Measurements from ENCODE around the gene ZPBP2. TPM values are rescaled to one million over a fixed set of nuclear protein-coding genes. Genes with fewer than 3 reads are reported as not detected.

ZPBP2 gene
- total RNA-seq, 1 experiment from 2014 or later = not detected

Other genes with a start within 250 kb of the ZPBP2 start
- gene PPP1R1B, start 241.2 kb upstream of the ZPBP2 start, total RNA-seq (2021) = 15.0 to 20.5 TPM (median 15.2 TPM) in 3 replicates
- 64.9 to 75.3 TPM (median 65.4 TPM) in 3 replicates for gene STARD3, start 231.1 kb upstream of the ZPBP2 start, total RNA-seq (2021)
- 2.5 to 2.9 TPM (median 2.8 TPM) in 3 replicates for gene TCAP, start 202.9 kb upstream of the ZPBP2 start, total RNA-seq (2021)
- 2.4 to 3.1 TPM (median 2.7 TPM) in 3 replicates for gene PNMT, start 199.7 kb upstream of the ZPBP2 start, total RNA-seq (2021)
- gene PGAP3, start 180.1 kb upstream of the ZPBP2 start, total RNA-seq (2021) = 24.3 to 25.7 TPM (median 24.9 TPM) in 3 replicates
- gene ERBB2, start 168.1 kb upstream of the ZPBP2 start, total RNA-seq (2021) = 153 to 209 TPM (median 158 TPM) in 3 replicates
- 40.6 to 46.7 TPM (median 46.5 TPM) in 3 replicates for gene MIEN1, start 137.7 kb upstream of the ZPBP2 start, total RNA-seq (2021)
- 42.4 to 48.5 TPM (median 44.0 TPM) in 3 replicates for gene GRB7, start 130.3 kb upstream of the ZPBP2 start, total RNA-seq (2021)
- gene IKZF3, start 3.9 kb upstream of the ZPBP2 start, total RNA-seq (2021) = 0.81 to 1.0 TPM (median 0.87 TPM) in 3 replicates
- gene GSDMB, start 50.4 kb downstream of the ZPBP2 start, total RNA-seq (2021) = 14.1 to 21.6 TPM (median 18.5 TPM) in 3 replicates
- 53.2 to 59.4 TPM (median 54.1 TPM) in 3 replicates for gene ORMDL3, start 59.4 kb downstream of the ZPBP2 start, total RNA-seq (2021)
- not detected in 3 replicates for gene LRRC3C, start 59.5 kb downstream of the ZPBP2 start, total RNA-seq (2021)
- gene GSDMA, start 94.8 kb downstream of the ZPBP2 start, total RNA-seq (2021) = not detected in 3 replicates
- 157 to 190 TPM (median 158 TPM) in 3 replicates for gene PSMD3, start 112.6 kb downstream of the ZPBP2 start, total RNA-seq (2021)
- not detected in 3 replicates for gene CSF3, start 147.2 kb downstream of the ZPBP2 start, total RNA-seq (2021)
- 95.5 to 107 TPM (median 103 TPM) in 3 replicates for gene MED24, start 186.2 kb downstream of the ZPBP2 start, total RNA-seq (2021)
- gene THRA, start 194.8 kb downstream of the ZPBP2 start, total RNA-seq (2021) = 11.9 to 15.9 TPM (median 12.0 TPM) in 3 replicates
- gene NR1D1, start 232.4 kb downstream of the ZPBP2 start, total RNA-seq (2021) = 5.6 to 7.6 TPM (median 6.2 TPM) in 3 replicates